Endothelial cell (in vitro differentiated cells): Measurements from ENCODE around the gene SLC39A6. TPM values are rescaled to one million over a fixed set of nuclear protein-coding genes. Genes with fewer than 3 reads are reported as not detected.
"Not testable (repeated sequence)": the region's sequence is repeated elsewhere in the genome, so short reads cannot be mapped to it uniquely, and the experiment has no call there.

ENCODE experiments used
- DNase-seq: peaks from one replicate; pipeline ENCODE4 v3.0.0; 2021; ENCODE audit warnings: low spot score
- H3K27ac Mint-ChIP-seq: one replicate; pipeline ENCODE4 v1.8.0; 2021; ENCODE audit warnings: mixed read lengths, inconsistent platforms; ENCODE audit not compliant: unreplicated experiment
- H3K27me3 Mint-ChIP-seq: one replicate; pipeline ENCODE4 v1.8.0; 2021; ENCODE audit warnings: mild to moderate bottlenecking, moderate library complexity, mixed read lengths, inconsistent platforms; ENCODE audit not compliant: unreplicated experiment
- H3K36me3 Mint-ChIP-seq: one replicate; pipeline ENCODE4 v1.8.0; 2021; ENCODE audit warnings: mild to moderate bottlenecking, low read depth, mixed read lengths, inconsistent platforms; ENCODE audit not compliant: unreplicated experiment
- H3K4me1 Mint-ChIP-seq: one replicate; pipeline ENCODE4 v1.8.0; 2021; ENCODE audit warnings: mild to moderate bottlenecking, mixed read lengths, inconsistent platforms; ENCODE audit not compliant: unreplicated experiment
- H3K4me3 Mint-ChIP-seq: one replicate; pipeline ENCODE4 v1.8.0; 2021; ENCODE audit warnings: mild to moderate bottlenecking, mixed read lengths, inconsistent platforms; ENCODE audit not compliant: unreplicated experiment
- H3K9me3 Mint-ChIP-seq: one replicate; pipeline ENCODE4 v1.8.0; 2021; ENCODE audit warnings: mixed read lengths, inconsistent platforms; ENCODE audit not compliant: unreplicated experiment
- CTCF ChIP-seq: fragments of 200-600 bp; sonication (generic); IDR thresholded peaks from one replicate; pipeline ENCODE4 v1.5.0; 2021; ENCODE audit warnings: antibody characterized with exemption; ENCODE audit not compliant: unreplicated experiment
- total RNA-seq: library from RNA; stranded (reverse); fragmentation: NEBNext Ultra II Directional; extraction: Animal tissue kit (Norgen Biotek cat#: 25700); gene quantifications from one replicate; pipeline ENCODE4 v1.2.1, GENCODE V29; 2021; ENCODE audit not compliant: unreplicated experiment

Gene SLC39A6
- total RNA-seq, 1 donor from 2014 or later: 28.2 TPM

GRCh38 chr18:36067055-36067957 lies 61.8 kb downstream of the SLC39A6 start, which contains the start of gene RPRD1A:
RPRD1A (minus strand) TSS chr18:36067559; CDS start chr18:36067404, 155 bp downstream.
- peak; percentile 98 for DNase-seq
- Mint-ChIP-seq H3K27ac (peak within 1 kb of the TSS; percentile 92), H3K36me3 (peaks cover 9% of the 10 kb centered on the region), H3K4me1 (peaks cover 21% of the 10 kb centered on the region), H3K27me3 (peaks cover 2% of the 10 kb centered on the region), H3K9me3 (no peaks in the 10 kb centered on the region), H3K4me3 (peak within 1 kb of the TSS; percentile 98)
- no peak for TF ChIP-seq CTCF

- Mint-ChIP-seq H3K27me3 (peaks cover 2% of the 10 kb centered on the region), H3K9me3 (no peaks in the 10 kb centered on the region), H3K4me3 (peak overlapping the region; percentile 98), H3K4me1 (peaks cover 21% of the 10 kb centered on the region), H3K27ac (peak overlapping the region; percentile 92), H3K36me3 (peaks cover 9% of the 10 kb centered on the region)
- TF ChIP-seq CTCF: no peak
- DNase-seq: no peak
Observed at GRCh38 chr18:36066686-36067054, 62.5 kb downstream of the SLC39A6 start.

- no peaks in the 10 kb centered on the region for H3K9me3 Mint-ChIP-seq
- H3K27me3 Mint-ChIP-seq: peaks cover 2% of the 10 kb centered on the region
- peak overlapping the region; percentile 98 for H3K4me3 Mint-ChIP-seq
- no peak for DNase-seq
- H3K36me3 Mint-ChIP-seq: peaks cover 9% of the 10 kb centered on the region
- H3K4me1 Mint-ChIP-seq: peaks cover 21% of the 10 kb centered on the region
- TF ChIP-seq CTCF: no peak
- peak overlapping the region; percentile 92 for H3K27ac Mint-ChIP-seq
Observed at GRCh38 chr18:36066001-36066400, 63.1 kb downstream of the SLC39A6 start.

GRCh38 chr18:36064809-36065079 lies 64.4 kb downstream of the SLC39A6 start:
- H3K9me3 Mint-ChIP-seq, DNase-seq, H3K36me3 Mint-ChIP-seq, H3K27me3 Mint-ChIP-seq, H3K27ac Mint-ChIP-seq: not testable (repeated sequence)
- Mint-ChIP-seq H3K4me3 (peak overlapping the region; percentile 63), H3K4me1 (peaks cover 21% of the 10 kb centered on the region)

GRCh38 chr18:36064027-36064808 lies 64.9 kb downstream of the SLC39A6 start:
- no peak overlapping the region for H3K27ac Mint-ChIP-seq
- DNase-seq: no peak
- H3K4me1 Mint-ChIP-seq: peaks cover 21% of the 10 kb centered on the region
- H3K27me3 Mint-ChIP-seq: peaks cover 2% of the 10 kb centered on the region
- no peaks in the 10 kb centered on the region for H3K9me3 Mint-ChIP-seq
- peaks cover 9% of the 10 kb centered on the region for H3K36me3 Mint-ChIP-seq
- no peak for TF ChIP-seq CTCF
- peak overlapping the region; percentile 63 for H3K4me3 Mint-ChIP-seq
